GM19468 (cell line): ENCODE results near the gene TRIM60.
"Not testable (repeated sequence)": the region's sequence is repeated elsewhere in the genome, so short reads cannot be mapped to it uniquely, and the experiment has no call there.

ENCODE experiments used
- ATAC-seq: cut with Tn5 transposase; IDR thresholded peaks from one replicate; pipeline ENCODE4 v1.9.1; 2021; ENCODE audit warnings: mild to moderate bottlenecking, moderate library complexity, moderate number of reproducible peaks; ENCODE audit not compliant: unreplicated experiment; ENCODE audit errors: extremely low read depth

TRIM60 gene

DNA sequence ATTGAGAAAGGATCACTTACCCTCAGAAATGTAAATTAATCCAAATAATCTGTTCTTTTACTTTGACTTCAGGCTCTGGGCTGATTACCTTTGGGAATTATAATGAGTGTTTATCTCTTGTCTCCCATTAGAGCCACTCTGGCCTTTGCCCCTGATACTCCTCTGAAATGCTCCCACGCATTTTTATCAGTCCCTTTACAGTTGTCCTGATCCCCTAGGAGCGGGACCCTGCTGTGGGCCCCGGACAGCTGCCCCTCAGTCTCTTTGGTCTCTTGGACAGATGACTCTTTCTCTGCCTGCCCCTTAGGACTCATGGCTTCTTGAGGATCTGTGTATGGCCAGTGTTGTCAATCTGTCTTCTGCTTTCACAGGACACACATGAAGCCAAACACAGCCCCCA lies 20.8 kb downstream of the TRIM60 start:
- no peak for ATAC-seq

DNA sequence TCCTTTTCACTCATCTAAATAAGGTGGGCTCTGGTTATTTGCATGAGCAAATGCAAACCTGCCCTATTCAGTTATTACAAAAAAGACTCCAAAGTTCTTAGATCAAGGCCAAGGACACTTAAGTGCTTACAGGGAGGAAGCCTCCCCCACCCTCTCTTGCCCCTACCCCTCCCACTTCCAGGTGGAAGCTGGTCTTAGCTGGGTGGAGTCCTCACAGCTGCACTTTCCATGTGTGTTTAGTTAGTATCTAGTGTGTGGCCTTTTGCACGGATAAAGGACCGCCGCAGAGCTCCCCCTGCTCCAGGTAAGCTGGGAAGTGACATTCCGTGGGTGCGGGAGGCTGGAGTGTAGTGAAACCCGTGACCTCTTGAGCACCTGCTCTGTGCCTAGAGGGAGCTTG lies 21.8 kb downstream of the TRIM60 start, which contains the start of gene TRIM75:
TSS of gene TRIM75 (plus strand) at position 222 of the 400 bp plus-strand sequence. CDS start 5,282 bp downstream, outside the sequence.
- ATAC-seq: no peak

DNA sequence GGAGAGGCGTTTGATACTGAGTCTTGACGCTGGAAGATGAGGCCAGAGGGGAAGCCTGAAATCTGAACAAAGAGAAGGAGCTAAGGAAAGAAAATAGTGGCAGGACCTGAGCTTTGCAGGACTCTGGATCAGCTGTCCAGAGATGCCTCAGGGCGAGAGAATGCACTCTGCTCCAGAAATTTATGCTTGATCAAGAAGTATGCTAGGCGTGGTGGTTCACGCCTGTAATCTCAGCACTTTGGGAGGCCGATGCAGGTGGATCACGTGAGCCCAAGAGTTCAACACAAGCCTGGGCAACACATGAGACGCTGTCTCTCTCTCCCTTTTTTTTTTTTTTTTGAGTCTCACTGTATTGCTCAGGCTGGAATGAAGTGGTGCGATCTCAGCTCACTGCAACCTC lies 23.8 kb downstream of the TRIM60 start:
- no peak for ATAC-seq

DNA sequence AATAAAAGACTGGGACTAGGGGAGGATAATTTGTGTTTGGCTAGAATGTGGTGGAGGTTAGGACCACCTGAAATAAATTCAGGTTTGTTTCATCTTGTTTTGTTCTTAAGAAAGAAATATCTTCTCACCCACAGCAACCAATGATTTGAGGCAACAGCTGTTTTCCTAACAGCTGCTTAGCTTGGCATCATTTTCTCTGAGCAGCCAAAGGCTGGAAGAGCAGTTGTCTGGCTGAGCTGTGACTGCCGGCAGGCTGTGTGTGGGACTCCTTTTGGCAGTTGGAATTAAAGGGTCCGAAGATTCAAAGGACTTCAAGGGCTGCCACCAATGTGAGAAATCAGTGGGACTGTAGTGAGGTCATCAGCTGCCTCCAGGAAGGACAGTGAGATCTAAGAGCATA lies 26.9 kb downstream of the TRIM60 start:
- ATAC-seq: no peak

DNA sequence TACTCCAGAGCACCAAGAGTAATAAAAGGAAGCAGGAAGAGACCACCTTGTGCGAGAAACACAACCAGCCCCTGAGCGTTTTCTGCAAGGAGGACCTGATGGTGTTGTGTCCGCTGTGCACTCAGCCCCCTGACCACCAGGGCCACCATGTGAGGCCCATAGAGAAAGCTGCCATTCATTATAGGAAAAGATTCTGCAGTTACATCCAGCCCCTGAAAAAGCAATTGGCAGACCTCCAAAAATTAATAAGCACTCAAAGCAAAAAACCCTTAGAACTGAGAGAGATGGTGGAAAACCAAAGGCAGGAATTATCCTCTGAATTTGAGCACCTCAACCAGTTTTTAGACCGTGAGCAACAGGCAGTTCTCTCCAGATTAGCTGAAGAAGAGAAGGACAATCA lies 27.6 kb downstream of the TRIM60 start:
- ATAC-seq: no peak

DNA sequence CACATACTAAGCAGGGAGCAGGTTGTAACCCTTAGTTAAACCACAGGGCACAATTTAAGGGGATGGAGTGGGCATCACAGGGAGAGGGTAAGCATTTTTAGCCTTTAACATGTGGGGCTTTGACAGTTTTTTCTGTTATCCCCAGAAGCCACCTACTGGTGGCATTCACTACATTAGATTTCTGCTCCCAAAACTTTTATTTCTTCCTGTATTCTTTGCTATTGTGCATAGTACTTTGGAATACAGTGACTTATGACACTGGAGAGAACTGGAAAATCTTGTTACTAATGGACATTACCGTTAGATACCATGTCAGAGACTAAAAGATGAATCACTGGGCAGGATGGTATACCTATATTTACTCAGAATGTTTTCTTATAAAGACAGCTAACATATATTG lies 29.1 kb downstream of the TRIM60 start:
- no peak for ATAC-seq

DNA sequence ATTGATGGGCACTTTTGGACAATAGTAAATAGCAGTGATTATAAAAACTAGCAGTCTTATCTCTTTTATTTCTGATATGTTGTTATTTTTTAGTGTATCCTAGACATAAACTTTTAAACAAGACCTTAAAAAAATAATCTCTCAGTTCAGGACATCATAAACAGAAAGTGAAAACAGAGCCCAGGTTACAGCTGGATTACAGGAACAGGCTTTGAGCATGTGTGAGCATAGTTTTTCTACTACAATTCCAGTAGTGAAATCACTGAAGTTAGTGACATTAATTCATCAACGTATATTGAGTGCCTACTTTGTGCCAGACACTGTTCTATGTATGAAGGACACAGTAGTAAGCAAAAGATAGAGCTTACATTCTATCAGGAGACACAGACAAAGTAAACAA lies 38.8 kb downstream of the TRIM60 start:
- ATAC-seq: no peak

DNA sequence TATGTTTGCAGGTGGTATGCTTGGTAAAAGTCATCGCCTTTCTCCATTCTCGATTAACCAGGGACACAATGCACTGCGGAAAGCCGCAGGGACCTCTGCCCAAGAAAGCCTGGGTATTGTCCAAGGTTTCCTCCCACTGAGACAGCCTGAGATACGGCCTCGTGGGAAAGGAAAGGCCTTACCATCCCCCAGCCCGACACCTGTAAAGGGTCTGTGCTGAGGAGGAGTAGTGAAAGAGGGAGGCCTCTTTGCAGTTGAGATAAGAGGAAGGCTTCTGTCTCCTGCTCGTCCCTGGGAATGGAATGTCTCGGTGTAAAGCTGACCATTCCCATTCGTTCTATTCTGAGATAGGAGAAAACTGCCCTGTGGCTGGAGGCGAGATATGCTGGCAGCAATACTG lies 41.5 kb downstream of the TRIM60 start:
- ATAC-seq: not testable (repeated sequence)

DNA sequence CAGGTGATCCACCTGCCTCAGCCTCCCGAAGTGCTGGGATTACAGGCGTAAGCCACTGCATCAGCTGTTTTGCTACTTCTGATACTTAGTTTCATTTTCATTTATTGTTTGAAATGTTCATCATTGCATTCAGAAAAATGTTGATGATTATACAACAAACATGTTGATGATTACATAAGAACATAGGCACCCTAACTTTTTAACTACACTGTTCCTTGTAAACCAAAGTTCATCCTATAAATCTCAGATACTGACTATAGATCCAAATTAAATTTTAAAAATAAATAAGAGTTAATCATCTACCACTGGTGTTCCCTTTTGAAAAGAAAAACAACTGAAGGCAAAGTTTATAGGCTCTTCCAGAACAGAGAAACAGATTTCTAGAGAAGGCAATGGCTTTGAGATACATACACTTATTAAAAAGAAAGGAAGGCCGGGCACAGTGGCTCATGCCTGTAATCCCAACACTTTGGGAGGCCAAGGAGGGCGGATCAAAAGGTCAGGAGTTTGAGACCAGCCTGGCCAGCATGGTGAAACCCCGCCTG lies 45.3 kb downstream of the TRIM60 start:
- no peak for ATAC-seq

DNA sequence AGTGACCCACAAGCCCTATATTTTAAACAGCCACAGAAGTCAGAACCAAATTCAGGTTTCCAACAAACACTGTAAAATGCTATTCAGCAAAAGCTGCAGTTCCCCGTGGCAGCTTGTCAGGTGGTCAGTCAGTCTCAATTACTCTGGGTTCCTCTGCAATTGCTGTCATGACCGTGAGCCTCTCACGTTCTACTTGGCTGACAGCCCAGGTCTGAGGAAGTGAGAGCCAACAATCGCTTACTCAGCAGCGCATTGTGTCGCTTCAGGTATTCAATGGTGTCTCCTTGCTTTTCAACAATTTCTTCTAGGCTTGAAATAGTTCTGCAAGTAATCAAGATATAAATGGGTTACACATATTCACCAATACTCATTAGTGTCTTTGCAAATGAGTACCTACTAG lies 47.7 kb downstream of the TRIM60 start:
- ATAC-seq: no peak

DNA sequence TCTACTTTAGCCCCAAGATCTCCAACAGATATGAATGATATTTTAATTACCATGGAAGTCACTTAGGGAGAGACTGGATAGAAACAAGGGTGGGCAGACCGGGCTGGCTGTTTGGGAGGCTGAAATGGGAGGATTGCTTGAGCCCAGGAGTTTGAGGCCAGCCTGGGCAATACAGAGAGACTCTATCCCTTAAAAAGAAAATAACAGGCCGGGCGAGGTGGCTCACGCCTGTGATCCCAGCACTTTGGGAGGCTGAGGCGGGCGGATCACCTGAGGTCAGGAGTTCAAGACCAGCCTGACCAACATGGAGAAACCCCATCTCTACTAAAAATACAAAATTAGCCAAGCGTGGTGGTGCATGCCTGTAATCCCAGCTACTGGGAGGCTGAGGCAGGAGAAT lies 53.0 kb downstream of the TRIM60 start:
- ATAC-seq: not testable (repeated sequence)

DNA sequence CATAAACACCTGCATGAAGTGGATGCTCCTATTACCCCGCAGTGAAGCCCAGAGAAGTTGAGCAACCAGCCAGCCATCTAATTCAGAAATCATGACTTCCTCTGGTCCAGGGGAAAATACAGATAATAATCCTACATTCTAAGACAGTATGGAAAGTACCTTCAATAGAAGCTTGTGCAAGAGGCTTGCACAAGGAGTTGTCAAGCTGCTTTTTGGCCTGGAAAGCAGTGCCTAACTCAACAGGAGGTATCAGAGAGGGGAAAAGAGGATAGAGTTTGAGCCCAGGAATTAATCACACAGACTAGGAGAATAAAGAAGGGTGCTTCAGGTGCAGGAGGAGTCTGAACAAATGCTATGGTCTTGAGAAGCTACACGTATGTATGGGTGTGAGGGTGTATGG lies 54.1 kb downstream of the TRIM60 start:
- no peak for ATAC-seq

DNA sequence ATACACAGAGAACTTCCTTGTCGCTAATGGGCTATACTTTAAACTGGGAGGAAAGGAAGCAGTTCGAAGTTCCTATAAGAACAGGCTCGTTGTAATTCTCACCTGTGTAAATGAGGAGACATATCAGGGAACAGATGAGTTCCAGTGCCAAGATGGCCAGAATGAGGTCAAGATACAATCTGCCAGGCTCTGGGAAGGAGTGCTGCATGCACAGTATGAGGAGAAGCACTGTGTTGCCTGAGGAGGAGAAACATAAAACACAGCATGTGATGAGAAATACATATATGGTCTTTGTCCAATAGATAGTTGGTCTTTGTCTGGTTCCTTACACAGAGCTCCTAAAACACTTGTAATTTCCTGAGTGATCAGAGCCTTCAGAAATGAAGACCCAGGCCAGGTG lies 56.6 kb downstream of the TRIM60 start:
- ATAC-seq: no peak
